HG03097 (cell line): ENCODE data around the gene SLC26A3.

Experiments used
- ATAC-seq: cut with Tn5 transposase; IDR thresholded peaks from one replicate; pipeline ENCODE4 v1.9.1; 2021; ENCODE audit not compliant: unreplicated experiment, low FRiP score

Gene SLC26A3

GRCh38 chr7:107758667-107759066 lies 44.4 kb downstream of the SLC26A3 start:
- ATAC-seq: no peak

GRCh38 chr7:107754642-107755041 lies 48.4 kb downstream of the SLC26A3 start:
- no peak for ATAC-seq

GRCh38 chr7:107751113-107751512 lies 51.9 kb downstream of the SLC26A3 start:
- no peak for ATAC-seq

- ATAC-seq: no peak
Observed at GRCh38 chr7:107746006-107746405, 57.0 kb downstream of the SLC26A3 start.

- ATAC-seq: peak; percentile 23
Observed at GRCh38 chr7:107744345-107744750, 58.7 kb downstream of the SLC26A3 start.

GRCh38 chr7:107743567-107744344 lies 59.3 kb downstream of the SLC26A3 start, which contains the start of gene CBLL1:
Gene CBLL1 (plus strand): TSS chr7:107744142. CDS start chr7:107744164, 22 bp downstream.
- peak; percentile 89 for ATAC-seq

- peak; percentile 36 for ATAC-seq
Observed at GRCh38 chr7:107742678-107743566, 60.1 kb downstream of the SLC26A3 start.

GRCh38 chr7:107728276-107728675 lies 74.7 kb downstream of the SLC26A3 start:
- no peak for ATAC-seq

- ATAC-seq: no peak
Observed at GRCh38 chr7:107726356-107727130, 76.5 kb downstream of the SLC26A3 start.

GRCh38 chr7:107725138-107725740 lies 77.8 kb downstream of the SLC26A3 start:
- ATAC-seq: no peak

- no peak for ATAC-seq
Observed at GRCh38 chr7:107723255-107723654, 79.8 kb downstream of the SLC26A3 start.

GRCh38 chr7:107721286-107721685 lies 81.7 kb downstream of the SLC26A3 start:
- no peak for ATAC-seq

- no peak for ATAC-seq
Observed at GRCh38 chr7:107718456-107719193, 84.4 kb downstream of the SLC26A3 start.

GRCh38 chr7:107715531-107715930 lies 87.5 kb downstream of the SLC26A3 start:
- no peak for ATAC-seq
